Heart left ventricle (tissue), 16 donors: ENCODE results near the gene B3GALT5. TPM values are rescaled to one million over a fixed set of nuclear protein-coding genes. Genes with fewer than 3 reads are reported as not detected.

ENCODE experiments used
- ATAC-seq, 4 donors: fragments of 200-7000 bp; cut with Tn5 transposase; one replicate each; pipeline ENCODE4 v1.9.1; 2020 to 2022; ENCODE audit warnings: moderate library complexity in 4 of 4, mild to moderate bottlenecking in 3 of 4, moderate number of reproducible peaks in 1 of 4
- DNase-seq, 5 donors: peaks; one replicate each; pipeline ENCODE4 v3.0.0-alpha.2; 2020
- H3K27ac ChIP-seq, 12 donors: fragments of 200-600 bp; sonication (generic) in 4 of 12; one replicate each; pipeline versions ENCODE4 v1.5.0 to v1.8.0; 2016 to 2022; ENCODE audit warnings: mild to moderate bottlenecking in 2 of 12
- H3K27me3 ChIP-seq, 9 donors: fragments of 200-600 bp; sonication (generic) in 2 of 9; one replicate each; pipeline versions ENCODE4 v1.5.1 to v1.8.0; 2016 to 2022; ENCODE audit warnings: mild to moderate bottlenecking in 3 of 9
- H3K36me3 ChIP-seq, 9 donors: fragments of 200-600 bp; sonication (generic) in 2 of 9; one replicate each; pipeline versions ENCODE4 v1.5.0 to v1.8.0; 2018 to 2022; ENCODE audit warnings: mild to moderate bottlenecking in 2 of 9
- H3K4me1 ChIP-seq, 12 donors: fragments of 200-600 bp; sonication (generic) in 4 of 12; one replicate each; pipeline versions ENCODE4 v1.5.0 to v1.8.0; 2016 to 2022; ENCODE audit warnings: mild to moderate bottlenecking in 3 of 12
- H3K4me3 ChIP-seq, 12 donors: fragments of 200-600 bp; sonication (generic) in 4 of 12; one replicate each; pipeline versions ENCODE4 v1.5.0 to v1.8.0; 2017 to 2022; ENCODE audit warnings: mild to moderate bottlenecking in 9 of 12, moderate library complexity in 4 of 12
- H3K9me3 ChIP-seq, 12 donors: fragments of 200-600 bp; sonication (generic) in 4 of 12; one replicate each; pipeline versions ENCODE4 v1.5.0 to v1.8.0; 2016 to 2022; ENCODE audit warnings: mild to moderate bottlenecking in 1 of 12
- CTCF ChIP-seq, 12 donors: fragments of 200-600 bp; sonication (generic) in 4 of 12; IDR thresholded peaks; one replicate each; pipeline versions ENCODE4 v1.5.0 to v1.8.0; 2018 to 2022; ENCODE audit warnings: antibody characterized with exemption in 12 of 12, mild to moderate bottlenecking in 5 of 12
- POLR2A ChIP-seq, 2 donors: fragments of 450-650 bp; IDR thresholded peaks; one replicate each; pipeline ENCODE4 v1.6.1; 2017; ENCODE audit warnings: antibody characterized with exemption in 2 of 2, mild to moderate bottlenecking in 2 of 2, moderate library complexity in 2 of 2
- WGBS, 4 donors: extraction: QIAGEN DNeasy Blood & Tissue Kit in 2 of 4; methylation state at CpG; one replicate each; pipeline versions ENCODE4 v1.1.5 to v1.1.7; 2013 to 2018; 5-methylcytosine and 5-hydroxymethylcytosine counted together
- intact Hi-C, 10 donors: fragments of 100-400 bp; cut with DNase I; formaldehyde crosslinking; loops; one replicate each; pipeline versions ENCODE4 v1.11.1 to v1.14.2; 2022
- polyA plus RNA-seq, 2 donors: library from polyadenylated mRNA; stranded (reverse); fragments of 200-250 nt; gene quantifications; one replicate each; pipeline ENCODE4 v1.2.3, GENCODE V29; 2013
- total RNA-seq, 9 donors: library from RNA; depleted of rRNA in 2 of 9; stranded (reverse); fragments of >200 nt in 2 of 9; fragmentation: NEBNext Ultra II Directional in 3 of 9; extraction: Animal tissue kit (Norgen Biotek cat#: 25700) in 3 of 9; gene quantifications; one replicate each; pipeline versions ENCODE4 v1.1.0 to v1.2.4, GENCODE V29; 2016 to 2023
- donor health status: ischemic (EF 13 %, LVEDD 7.1; RV severe dilation, severe dysfunction).
- donor health status: healthy with polysubstance abuse.
- donor health status: DM: no; HTN: yes; CAD: no.
- donor health status: DM: no; HTN: no; CAD: no.
- donor health status: ischemic (EF 25% LVEDD 6.9; RV normal size, moderate dysfunction).
- donor health status: ischemic (EF 25% LVEDD 5.7; RV mildly dilated, moderate dysfunction).
- donor health status: healthy.
- donor health status: DM: yes; HTN: yes; CAD: no.
- donor health status: ischemic (EF 35%, LVEDD 5.7; RV mildly dilated, moderate dysfunction).
- donor health status: nonischemic (EF 11% LVEDD 7.7; RV severe dilation, severe dysfunction).
- donor health status: DM: yes; HTN: yes; CAD: no.
- donor health status: PGD.
- donor health status: ischemic (EF 29% LVEDD 5.4; RV normal size, mild dysfunction).
- donor health status: nonischemic (EF 23%, LVEDD 6.1; RV moderate dilation, normal function).

B3GALT5 gene
- total and polyA plus RNA-seq, 11 donors, result 0.01 to 0.71 (median 0.07) TPM; not detected in 2

DNA sequence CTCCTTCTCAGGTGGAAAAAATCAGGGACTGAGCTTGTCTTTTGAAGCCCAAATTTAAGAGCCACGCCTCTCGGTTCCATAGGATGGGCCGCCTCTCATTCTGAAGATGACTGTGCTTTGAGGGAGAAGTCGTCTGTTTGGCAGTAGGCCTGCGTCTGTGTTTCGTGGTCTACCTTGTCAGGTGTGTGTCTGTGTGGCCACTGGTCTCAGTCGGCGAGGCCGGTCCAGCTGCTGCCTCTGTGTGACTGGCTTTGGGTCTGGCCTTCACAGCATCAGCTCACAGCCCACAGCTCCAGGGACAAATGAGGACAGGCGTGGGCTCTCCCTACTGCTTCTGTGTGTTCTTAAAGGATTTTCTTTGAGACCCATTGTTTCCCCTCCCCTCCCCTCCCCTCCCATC, 50.3 kb downstream of the B3GALT5 start:
- intact Hi-C loops, result no loop called here
- Histone ChIP-seq H3K4me1 (peaks cover 0 to 16% (median 10%) of the 10 kb centered on the region in 12 donors), H3K9me3 (no peaks in the 10 kb centered on the region), H3K27ac (no peak overlapping the region), H3K36me3 (no peaks in the 10 kb centered on the region), H3K4me3 (no peak overlapping the region), H3K27me3 (no peaks in the 10 kb centered on the region)
- ATAC-seq (no peak), DNase-seq (no peak)
- WGBS, 4 donors, result 92 to 100% (median 96%) methylated on average over 9 to 10 of the region's 10 CpGs
- no peak for TF ChIP-seq POLR2A (IDR thresholded peaks at IDR 0.05)
- TF ChIP-seq CTCF (IDR thresholded peaks at IDR 0.05), result no peak

GRCh38 chr21:39663742-39664492, 51.2 kb downstream of the B3GALT5 start:
- ATAC-seq (no peak), DNase-seq (no peak)
- no peaks in the 10 kb centered on the region for H3K9me3 ChIP-seq
- peaks cover 0 to 16% (median 10%) of the 10 kb centered on the region in 12 donors for H3K4me1 ChIP-seq
- no peaks in the 10 kb centered on the region for H3K36me3 ChIP-seq
- H3K4me3 ChIP-seq, result no peak overlapping the region
- no peaks in the 10 kb centered on the region for H3K27me3 ChIP-seq
- 92 to 95% (median 93%) methylated on average over 13 to 15 of the region's 15 CpGs for WGBS, 4 donors
- intact Hi-C loops, result no loop called here
- no peak overlapping the region for H3K27ac ChIP-seq
- TF ChIP-seq POLR2A (IDR thresholded peaks at IDR 0.05) (no peak), CTCF (IDR thresholded peaks at IDR 0.05) (no peak)

- Histone ChIP-seq H3K9me3 (no peaks in the 10 kb centered on the region), H3K4me3 (no peak overlapping the region), H3K4me1 (peaks cover 0 to 14% (median 7%) of the 10 kb centered on the region in 12 donors), H3K27ac (no peak overlapping the region), H3K36me3 (no peaks in the 10 kb centered on the region), H3K27me3 (no peaks in the 10 kb centered on the region)
- TF ChIP-seq POLR2A (IDR thresholded peaks at IDR 0.05) (no peak), CTCF (IDR thresholded peaks at IDR 0.05) (no peak)
- intact Hi-C loops, result no loop called here
- no peak for ATAC-seq
- no peak for DNase-seq
- 94 to 98% (median 96%) methylated on average over 12 of the region's 12 CpGs for WGBS, 4 donors
Measured at GRCh38 chr21:39664586-39664985, 51.8 kb downstream of the B3GALT5 start.

- intact Hi-C loops, result no loop called here
- Histone ChIP-seq H3K27ac (no peak overlapping the region), H3K4me3 (no peak overlapping the region), H3K36me3 (no peaks in the 10 kb centered on the region), H3K9me3 (no peaks in the 10 kb centered on the region), H3K27me3 (no peaks in the 10 kb centered on the region), H3K4me1 (peaks cover 0 to under 1% (median 0%) of the 10 kb centered on the region in 12 donors)
- ATAC-seq (no peak), DNase-seq (no peak)
- 91 to 99% (median 96%) methylated on average over 6 of the region's 6 CpGs for WGBS, 4 donors
- TF ChIP-seq CTCF (IDR thresholded peaks at IDR 0.05) (no peak), POLR2A (IDR thresholded peaks at IDR 0.05) (no peak)
Measured at GRCh38 chr21:39666026-39666425, 53.3 kb downstream of the B3GALT5 start.
